Stimulated activated CD4-positive, alpha-beta T cell treated with anti-CD3 and anti-CD28 coated beads, Interleukin-1b, Interleukin-23, amount 100 ng/mL, for 1 hour (primary cell): ENCODE data around the gene GMNN.
"Not testable (repeated sequence)": the region's sequence is repeated elsewhere in the genome, so short reads cannot be mapped to it uniquely, and the experiment has no call there.

Experiments
- DNase-seq, 2 donors: peaks; one replicate each; pipeline ENCODE4 v3.0.0-alpha.2; 2020; ENCODE audit warnings: low read depth in 2 of 2

The GMNN gene

DNA sequence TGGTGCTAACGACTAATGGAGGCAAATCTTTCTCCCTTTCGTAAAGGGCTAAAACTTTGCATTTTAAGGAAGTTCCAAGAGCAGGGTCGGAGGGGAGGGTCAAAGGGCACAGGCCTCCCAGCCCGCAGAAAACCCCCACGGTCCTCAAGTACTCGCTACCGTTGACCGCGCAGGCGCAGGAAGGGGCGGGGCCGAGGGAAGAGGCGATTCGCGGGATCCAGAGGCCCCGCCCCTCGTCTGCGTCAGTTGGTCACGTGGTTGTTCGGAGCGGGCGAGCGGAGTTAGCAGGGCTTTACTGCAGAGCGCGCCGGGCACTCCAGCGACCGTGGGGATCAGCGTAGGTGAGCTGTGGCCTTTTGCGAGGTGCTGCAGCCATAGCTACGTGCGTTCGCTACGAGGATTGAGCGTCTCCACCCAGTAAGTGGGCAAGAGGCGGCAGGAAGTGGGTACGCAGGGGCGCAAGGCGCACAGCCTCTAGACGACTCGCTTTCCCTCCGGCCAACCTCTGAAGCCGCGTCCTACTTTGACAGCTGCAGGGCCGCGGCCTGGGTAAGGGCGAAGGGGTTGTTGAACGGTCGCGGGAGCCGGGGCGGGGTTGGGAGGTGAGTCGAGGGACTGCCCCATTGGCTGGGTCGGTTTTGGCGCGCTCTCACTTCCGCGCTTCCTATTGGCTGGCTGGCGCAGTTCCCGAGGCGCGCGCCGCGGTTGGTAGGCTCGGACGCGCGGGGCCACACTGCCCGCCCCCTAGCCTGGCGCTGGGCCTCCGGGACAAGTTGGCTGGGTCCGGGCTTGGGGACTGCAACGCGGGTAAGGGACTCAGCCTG, at the start of gene GMNN:
Gene GMNN (plus strand): TSS at position 242 of the 824 bp plus-strand sequence. CDS start 2,310 bp downstream, outside the sequence.
- peak; percentile 93 to 99 for DNase-seq

- DNase-seq, result not testable (repeated sequence)
Measured at GRCh38 chr6:24730653-24731052, 44.1 kb upstream of the GMNN start.

DNA sequence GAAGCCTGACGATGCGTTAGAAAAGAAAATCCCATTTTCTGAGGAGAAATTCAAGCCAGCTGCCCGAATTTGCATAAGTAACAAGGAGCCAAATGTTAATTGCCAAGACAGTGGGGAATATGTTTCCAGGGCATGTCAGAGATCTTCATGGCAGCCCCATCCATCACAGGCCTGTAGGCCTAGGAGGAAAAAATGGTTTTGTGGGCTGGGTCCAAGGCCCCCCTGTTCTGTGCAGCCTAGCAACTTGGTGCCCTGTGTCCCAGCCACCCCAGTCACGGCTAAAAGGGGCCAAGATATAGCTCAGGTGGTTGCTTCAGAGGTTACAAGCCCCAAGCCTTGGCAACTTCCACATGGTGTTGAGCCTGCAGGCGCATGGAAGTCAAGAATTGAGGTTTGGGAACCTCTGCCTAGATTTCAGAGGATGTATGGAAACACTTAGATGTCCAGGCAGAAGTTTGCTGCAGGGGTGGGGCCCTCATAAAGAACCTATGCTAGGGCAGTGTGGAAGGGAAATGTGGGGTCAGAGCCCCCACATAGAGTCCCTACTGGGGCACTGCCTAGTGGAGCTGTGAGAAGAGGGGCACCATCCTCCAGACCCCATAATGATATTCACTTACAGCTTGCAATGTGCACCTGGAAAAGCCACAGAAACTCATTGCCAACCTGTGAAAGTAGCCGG, 43.1 kb upstream of the GMNN start:
- not testable (repeated sequence) for DNase-seq

DNA sequence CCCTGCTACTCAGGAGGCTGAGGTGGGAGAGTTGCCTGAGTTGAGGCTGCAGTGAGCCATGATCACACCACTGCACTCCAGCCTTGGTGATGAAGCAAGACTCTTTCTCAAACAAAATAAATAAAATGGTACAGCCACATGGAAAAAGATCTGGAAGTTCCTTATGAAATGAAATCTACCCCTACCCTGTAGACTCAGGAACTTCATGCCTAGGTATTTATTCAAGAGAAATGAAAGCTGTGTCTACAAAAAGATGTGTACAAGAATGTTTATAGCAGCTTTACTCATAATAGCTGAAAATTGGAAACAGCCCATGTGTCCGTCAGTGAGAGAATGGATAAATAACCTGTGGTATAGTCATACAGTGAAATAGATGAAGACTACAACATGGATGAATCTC, 40.6 kb upstream of the GMNN start:
- DNase-seq, result no peak

DNA sequence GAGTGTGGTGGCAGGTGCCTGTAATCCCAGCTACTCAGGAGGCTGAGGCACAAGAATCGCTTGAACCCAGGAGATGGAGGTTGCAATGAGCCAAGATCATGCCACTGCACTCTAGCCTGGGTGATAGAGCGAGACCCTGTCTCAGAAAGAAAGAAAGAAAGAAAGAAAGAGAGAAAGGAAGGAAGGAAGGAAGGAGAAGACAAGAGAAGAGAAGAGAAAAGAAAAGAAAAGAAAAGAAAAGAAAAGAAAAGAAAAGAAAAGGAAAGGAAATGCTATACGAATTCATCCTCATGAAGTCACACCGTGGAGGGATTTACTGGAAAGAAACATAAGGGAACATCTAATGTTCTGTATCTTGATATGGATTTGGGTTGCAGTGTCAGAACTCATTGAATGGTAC, 40.0 kb upstream of the GMNN start:
- not testable (repeated sequence) for DNase-seq

GRCh38 chr6:24738741-24739140, 36.0 kb upstream of the GMNN start:
- no peak for DNase-seq

- DNase-seq, result no peak
Measured at GRCh38 chr6:24740861-24741260, 33.9 kb upstream of the GMNN start.

DNA sequence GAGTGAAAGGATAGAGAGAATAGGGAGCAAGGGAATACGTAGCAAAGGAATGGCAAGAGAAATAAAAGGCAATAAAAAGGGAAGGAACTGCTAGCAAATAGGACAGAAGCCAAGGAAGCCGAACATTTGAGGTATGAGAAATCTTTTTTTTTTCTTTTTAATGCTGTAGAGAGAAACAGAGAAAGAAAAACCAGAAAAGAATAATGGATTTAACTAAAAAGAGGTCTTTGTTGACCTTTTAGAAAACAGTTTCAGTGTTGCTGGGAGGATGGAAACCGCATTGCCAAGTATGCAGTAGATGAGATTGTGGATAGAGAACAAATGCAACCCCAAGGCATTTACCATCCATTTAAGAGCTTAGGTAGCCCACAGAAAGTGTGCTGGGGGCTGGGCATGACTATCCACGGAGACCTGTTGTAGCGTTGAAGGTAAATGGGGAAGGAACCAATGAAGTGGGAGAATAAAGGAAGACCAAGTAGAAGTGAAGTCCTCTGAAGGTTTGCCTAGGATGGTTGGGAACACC, 32.5 kb upstream of the GMNN start:
- no peak for DNase-seq

DNA sequence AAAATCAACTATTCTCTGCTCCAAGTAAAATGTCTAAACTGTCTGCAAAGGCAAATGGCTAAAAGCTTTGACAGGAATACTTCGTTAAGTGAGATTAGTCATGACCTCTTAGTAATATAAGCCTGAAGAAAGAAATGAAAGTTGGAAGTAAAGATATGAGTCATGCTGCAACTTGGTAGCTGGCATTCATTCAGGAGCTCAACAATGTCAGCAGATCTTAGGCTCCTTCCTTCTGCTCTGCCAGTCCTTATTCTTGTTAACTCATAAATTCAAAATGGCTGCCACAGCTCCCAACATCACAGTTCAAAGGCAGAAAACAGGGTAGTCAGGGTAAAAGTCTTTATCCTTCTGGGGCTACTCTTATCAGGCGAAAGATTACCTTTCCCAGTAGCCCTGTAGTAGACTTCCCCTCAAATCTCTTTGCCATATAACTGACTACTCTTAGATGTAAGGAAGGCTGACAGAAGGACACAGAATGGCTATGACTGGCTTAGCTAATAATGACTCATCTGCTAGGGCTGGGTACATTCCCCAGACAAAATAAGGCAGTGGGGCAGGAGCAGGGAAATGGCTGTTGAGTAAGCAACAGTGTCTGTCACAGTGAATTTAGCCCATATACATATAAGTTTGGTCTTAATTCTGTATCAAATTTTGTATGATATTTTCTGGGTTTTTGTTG, 31.3 kb upstream of the GMNN start:
- no peak for DNase-seq

DNA sequence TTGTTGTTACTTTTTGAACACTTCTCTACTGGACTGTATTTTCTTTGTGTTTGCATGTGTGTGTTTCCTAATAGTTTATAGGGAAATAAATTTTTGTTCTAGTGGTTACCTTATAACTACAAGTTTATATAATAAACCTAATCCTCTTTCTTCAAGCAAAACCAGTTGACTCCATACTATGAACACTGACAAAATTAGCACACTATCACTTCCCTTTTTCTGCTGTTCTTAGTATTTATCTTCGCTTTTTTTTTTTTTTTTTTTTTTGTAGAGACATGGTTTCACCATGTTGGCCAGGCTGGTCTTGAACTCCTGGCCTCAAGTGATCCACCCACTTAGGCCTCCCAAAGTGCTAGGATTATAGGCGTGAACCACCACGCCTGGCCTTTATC, 30.8 kb upstream of the GMNN start:
- DNase-seq, result no peak

GRCh38 chr6:24744911-24745310, 29.8 kb upstream of the GMNN start:
- no peak for DNase-seq

DNA sequence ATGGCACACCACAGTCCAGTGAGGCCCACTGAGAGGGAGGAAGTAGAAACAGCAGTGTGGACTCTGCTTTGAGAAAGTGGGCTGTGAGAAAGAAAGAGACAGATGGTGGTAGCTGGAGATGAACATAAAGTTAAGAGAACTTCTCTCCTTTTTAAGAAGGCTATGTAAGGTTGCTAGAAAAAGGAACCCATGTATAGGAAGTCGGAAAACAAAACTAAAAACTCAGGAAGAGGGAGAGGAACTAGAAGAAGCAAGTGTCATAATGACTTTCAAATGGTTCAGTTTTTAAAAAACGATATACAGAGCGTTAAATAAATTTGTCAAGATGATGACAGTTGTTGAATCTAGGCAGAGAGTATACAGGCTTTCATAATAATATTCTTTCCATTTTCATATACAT, 25.4 kb upstream of the GMNN start:
- DNase-seq, result no peak

DNA sequence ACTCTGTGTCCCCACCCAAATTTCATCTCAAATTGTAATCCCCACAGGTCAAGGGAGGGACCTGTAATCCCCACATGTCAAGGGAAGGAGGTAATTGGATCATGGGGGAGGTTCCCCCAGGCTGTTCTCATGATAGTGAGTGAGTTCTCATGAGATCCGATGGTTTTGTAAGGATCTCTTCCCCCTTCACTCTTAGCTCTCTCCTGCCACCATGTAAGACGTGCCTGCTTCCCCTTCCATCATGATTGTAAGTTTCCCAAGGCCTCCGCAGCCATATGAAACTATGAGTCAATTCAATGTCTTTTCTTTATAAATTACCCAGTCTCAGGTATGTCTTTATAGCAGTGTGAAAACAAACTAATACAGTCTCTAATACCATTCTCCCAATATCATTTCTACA, 23.9 kb upstream of the GMNN start:
- DNase-seq, result not testable (repeated sequence)

- DNase-seq, result no peak
Measured at GRCh38 chr6:24752503-24752902, 22.2 kb upstream of the GMNN start.

- no peak for DNase-seq
Measured at GRCh38 chr6:24752917-24753492, 21.7 kb upstream of the GMNN start.

- DNase-seq, result no peak
Measured at GRCh38 chr6:24753545-24753944, 21.2 kb upstream of the GMNN start.

GRCh38 chr6:24754378-24754777, 20.4 kb upstream of the GMNN start:
- DNase-seq, result not testable (repeated sequence)

DNA sequence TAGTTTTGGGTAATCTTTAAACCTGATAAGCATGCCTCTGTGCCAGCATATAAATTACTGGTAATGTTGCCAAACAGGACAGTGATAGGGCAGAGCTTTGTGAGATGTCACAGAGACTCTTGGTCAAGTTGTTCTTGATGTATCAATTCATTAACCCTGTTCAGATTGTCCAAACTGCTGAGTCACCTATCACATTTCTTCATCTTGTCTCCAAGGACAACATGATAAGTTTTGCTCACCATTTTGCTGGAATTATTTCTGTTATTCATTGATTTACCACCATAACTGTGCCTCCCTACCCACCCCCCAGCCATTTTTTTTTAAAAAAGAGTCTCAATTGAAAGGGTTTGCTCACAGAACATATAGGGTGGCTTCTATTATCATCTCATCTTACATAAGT, 19.5 kb upstream of the GMNN start:
- DNase-seq, result no peak

GRCh38 chr6:24757611-24758010, 17.1 kb upstream of the GMNN start:
- DNase-seq, result no peak

DNA sequence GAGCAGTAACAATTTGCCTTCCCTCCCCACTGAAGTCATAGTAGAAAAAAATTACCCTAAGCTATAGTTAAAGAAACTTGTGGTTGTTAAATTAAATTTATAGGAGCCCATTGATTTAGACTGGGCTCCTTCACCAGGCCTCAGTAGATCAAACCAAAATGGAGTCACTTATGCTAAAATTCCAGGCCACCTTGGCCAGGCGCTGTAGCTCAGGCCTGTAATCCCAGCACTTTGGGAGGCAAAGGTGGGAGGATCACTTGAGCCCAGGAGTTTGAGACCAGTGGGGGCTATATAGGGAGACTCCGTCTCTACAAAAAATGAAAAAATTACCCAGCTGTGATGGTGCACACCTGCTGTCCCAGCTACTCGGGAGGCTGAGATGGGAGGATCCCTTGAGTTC, 15.0 kb upstream of the GMNN start:
- DNase-seq, result no peak

- no peak for DNase-seq
Measured at GRCh38 chr6:24760210-24760609, 14.5 kb upstream of the GMNN start.

GRCh38 chr6:24761193-24761835, 13.4 kb upstream of the GMNN start:
- DNase-seq, result no peak
